GM18907 (cell line): ENCODE data around the gene IFNE.

ENCODE experiments used
- ATAC-seq: cut with Tn5 transposase; IDR thresholded peaks from one replicate; pipeline ENCODE4 v1.9.1; 2021; ENCODE audit warnings: mild to moderate bottlenecking, moderate library complexity; ENCODE audit not compliant: unreplicated experiment

The IFNE gene

GRCh38 chr9:21482213-21482612 is at the start of gene IFNE:
TSS of gene IFNE (minus strand) at chr9:21482313. CDS start at chr9:21481694, 619 bp downstream.
- no peak for ATAC-seq

- no peak for ATAC-seq
These were observed 46.2 kb upstream of the IFNE start for GRCh38 chr9:21528123-21528808.

GRCh38 chr9:21527579-21527978 is 45.5 kb upstream of the IFNE start:
- ATAC-seq: no peak

GRCh38 chr9:21525174-21525573 is 43.1 kb upstream of the IFNE start:
- no peak for ATAC-seq

- ATAC-seq: no peak
These were observed 42.2 kb upstream of the IFNE start for GRCh38 chr9:21524099-21524830.

- no peak for ATAC-seq
These were observed 41.2 kb upstream of the IFNE start for GRCh38 chr9:21523021-21524014.

- ATAC-seq: no peak
These were observed 40.2 kb upstream of the IFNE start for GRCh38 chr9:21522348-21522747.

GRCh38 chr9:21521448-21521847 is 39.3 kb upstream of the IFNE start:
- ATAC-seq: no peak

- no peak for ATAC-seq
These were observed 38.6 kb upstream of the IFNE start for GRCh38 chr9:21520501-21521228.

GRCh38 chr9:21519855-21520434 is 37.8 kb upstream of the IFNE start:
- ATAC-seq: no peak

GRCh38 chr9:21516796-21517195 is 34.7 kb upstream of the IFNE start:
- no peak for ATAC-seq

- no peak for ATAC-seq
These were observed 31.3 kb upstream of the IFNE start for GRCh38 chr9:21513431-21513830.

- ATAC-seq: no peak
These were observed 28.7 kb upstream of the IFNE start for GRCh38 chr9:21510806-21511205.

- ATAC-seq: no peak
These were observed 25.3 kb upstream of the IFNE start for GRCh38 chr9:21507483-21507790.

- ATAC-seq: no peak
These were observed 24.7 kb upstream of the IFNE start for GRCh38 chr9:21506626-21507482.

- ATAC-seq: no peak
These were observed 23.5 kb upstream of the IFNE start for GRCh38 chr9:21505425-21506179.

GRCh38 chr9:21504894-21505293 is 22.8 kb upstream of the IFNE start:
- no peak for ATAC-seq

GRCh38 chr9:21504113-21504512 is 22.0 kb upstream of the IFNE start:
- no peak for ATAC-seq

GRCh38 chr9:21502586-21502985 is 20.5 kb upstream of the IFNE start:
- no peak for ATAC-seq
